ENCODE measurements around the gene SETD5.

The SETD5 gene

GRCh38 chr3:9496893-9497292 lies 99.5 kb downstream of the SETD5 start:
- TF ChIP-seq CTCF (IDR thresholded peaks at IDR 0.05; ENCODE audit: low read depth, low read length) = no peak
- no peak for DNase-seq (ENCODE audit: extremely low read depth, low read depth)

GRCh38 chr3:9497821-9498565 lies 100.6 kb downstream of the SETD5 start:
- no peak for DNase-seq (ENCODE audit: extremely low read depth, low read depth)
- TF ChIP-seq CTCF (IDR thresholded peaks at IDR 0.05; ENCODE audit: low read depth, low read length) = no peak

GRCh38 chr3:9498781-9499180 lies 101.4 kb downstream of the SETD5 start:
- DNase-seq (ENCODE audit: extremely low read depth, low read depth) = no peak

GRCh38 chr3:9499455-9500107 lies 102.2 kb downstream of the SETD5 start:
- no peak for TF ChIP-seq CTCF (IDR thresholded peaks at IDR 0.05; ENCODE audit: low read depth, low read length)
- DNase-seq (ENCODE audit: extremely low read depth, low read depth) = no peak

More at GRCh38 chr3:9498781-9499180, 101.4 kb downstream of the SETD5 start:
- TF ChIP-seq CTCF (IDR thresholded peaks at IDR 0.05; ENCODE audit: low read depth, low read length) = no peak

GRCh38 chr3:9500108-9501050 lies 103.0 kb downstream of the SETD5 start:
- peak; percentile 10 for DNase-seq (ENCODE audit: extremely low read depth, low read depth)
- peak; percentile 70 for TF ChIP-seq CTCF (IDR thresholded peaks at IDR 0.05; ENCODE audit: low read depth, low read length)

- DNase-seq (ENCODE audit: extremely low read depth, low read depth) = no peak
- no peak for TF ChIP-seq CTCF (IDR thresholded peaks at IDR 0.05; ENCODE audit: low read depth, low read length)
These were observed 103.8 kb downstream of the SETD5 start for GRCh38 chr3:9501226-9501625.
